Heart left ventricle (tissue), 16 donors: ENCODE data around the gene TNP2. TPM values are rescaled to one million over a fixed set of nuclear protein-coding genes. Genes with fewer than 3 reads are reported as not detected.
A peak's percentile ranks its signal among the peaks of the same experiment; 100 is the strongest.

Experiments
- ATAC-seq, 4 donors: fragments of 200-7000 bp; cut with Tn5 transposase; one replicate each; pipeline ENCODE4 v1.9.1; 2020 to 2022; ENCODE audit warnings: moderate library complexity in 4 of 4, mild to moderate bottlenecking in 3 of 4, moderate number of reproducible peaks in 1 of 4
- DNase-seq, 5 donors: peaks; one replicate each; pipeline ENCODE4 v3.0.0-alpha.2; 2020
- H3K27ac ChIP-seq, 12 donors: fragments of 200-600 bp; sonication (generic) in 4 of 12; one replicate each; pipeline versions ENCODE4 v1.5.0 to v1.8.0; 2016 to 2022; ENCODE audit warnings: mild to moderate bottlenecking in 2 of 12
- H3K27me3 ChIP-seq, 9 donors: fragments of 200-600 bp; sonication (generic) in 2 of 9; one replicate each; pipeline versions ENCODE4 v1.5.1 to v1.8.0; 2016 to 2022; ENCODE audit warnings: mild to moderate bottlenecking in 3 of 9
- H3K36me3 ChIP-seq, 9 donors: fragments of 200-600 bp; sonication (generic) in 2 of 9; one replicate each; pipeline versions ENCODE4 v1.5.0 to v1.8.0; 2018 to 2022; ENCODE audit warnings: mild to moderate bottlenecking in 2 of 9
- H3K4me1 ChIP-seq, 12 donors: fragments of 200-600 bp; sonication (generic) in 4 of 12; one replicate each; pipeline versions ENCODE4 v1.5.0 to v1.8.0; 2016 to 2022; ENCODE audit warnings: mild to moderate bottlenecking in 3 of 12
- H3K4me3 ChIP-seq, 12 donors: fragments of 200-600 bp; sonication (generic) in 4 of 12; one replicate each; pipeline versions ENCODE4 v1.5.0 to v1.8.0; 2017 to 2022; ENCODE audit warnings: mild to moderate bottlenecking in 9 of 12, moderate library complexity in 4 of 12
- H3K9me3 ChIP-seq, 12 donors: fragments of 200-600 bp; sonication (generic) in 4 of 12; one replicate each; pipeline versions ENCODE4 v1.5.0 to v1.8.0; 2016 to 2022; ENCODE audit warnings: mild to moderate bottlenecking in 1 of 12
- POLR2A ChIP-seq, 2 donors: fragments of 450-650 bp; IDR thresholded peaks; one replicate each; pipeline ENCODE4 v1.6.1; 2017; ENCODE audit warnings: antibody characterized with exemption in 2 of 2, mild to moderate bottlenecking in 2 of 2, moderate library complexity in 2 of 2
- WGBS, 4 donors: extraction: QIAGEN DNeasy Blood & Tissue Kit in 2 of 4; methylation state at CpG; one replicate each; pipeline versions ENCODE4 v1.1.5 to v1.1.7; 2013 to 2018; 5-methylcytosine and 5-hydroxymethylcytosine counted together
- intact Hi-C, 10 donors: fragments of 100-400 bp; cut with DNase I; formaldehyde crosslinking; loops; one replicate each; pipeline versions ENCODE4 v1.11.1 to v1.14.2; 2022
- polyA plus RNA-seq, 2 donors: library from polyadenylated mRNA; stranded (reverse); fragments of 200-250 nt; gene quantifications; one replicate each; pipeline ENCODE4 v1.2.3, GENCODE V29; 2013
- total RNA-seq, 9 donors: library from RNA; depleted of rRNA in 2 of 9; stranded (reverse); fragments of >200 nt in 2 of 9; fragmentation: NEBNext Ultra II Directional in 3 of 9; extraction: Animal tissue kit (Norgen Biotek cat#: 25700) in 3 of 9; gene quantifications; one replicate each; pipeline versions ENCODE4 v1.1.0 to v1.2.4, GENCODE V29; 2016 to 2023
- TF ChIP-seq, protein P1 (sequence below), 12 donors: fragments of 200-600 bp; sonication (generic) in 4 of 12; IDR thresholded peaks; one replicate each; pipeline versions ENCODE4 v1.5.0 to v1.8.0; 2018 to 2022; ENCODE audit warnings: antibody characterized with exemption in 12 of 12, mild to moderate bottlenecking in 5 of 12
- donor health status: ischemic (EF 13 %, LVEDD 7.1; RV severe dilation, severe dysfunction).
- donor health status: healthy with polysubstance abuse.
- donor health status: DM: no; HTN: yes; CAD: no.
- donor health status: DM: no; HTN: no; CAD: no.
- donor health status: ischemic (EF 25% LVEDD 6.9; RV normal size, moderate dysfunction).
- donor health status: ischemic (EF 25% LVEDD 5.7; RV mildly dilated, moderate dysfunction).
- donor health status: healthy.
- donor health status: DM: yes; HTN: yes; CAD: no.
- donor health status: ischemic (EF 35%, LVEDD 5.7; RV mildly dilated, moderate dysfunction).
- donor health status: nonischemic (EF 11% LVEDD 7.7; RV severe dilation, severe dysfunction).
- donor health status: DM: yes; HTN: yes; CAD: no.
- donor health status: PGD.
- donor health status: ischemic (EF 29% LVEDD 5.4; RV normal size, mild dysfunction).
- donor health status: nonischemic (EF 23%, LVEDD 6.1; RV moderate dilation, normal function).

Gene TNP2
- total and polyA plus RNA-seq, 11 donors, result not detected

GRCh38 chr16:11307639-11308492, 38.7 kb upstream of the TNP2 start:
- no peaks in the 10 kb centered on the region for H3K27me3 ChIP-seq
- TF ChIP-seq, protein P1, sequence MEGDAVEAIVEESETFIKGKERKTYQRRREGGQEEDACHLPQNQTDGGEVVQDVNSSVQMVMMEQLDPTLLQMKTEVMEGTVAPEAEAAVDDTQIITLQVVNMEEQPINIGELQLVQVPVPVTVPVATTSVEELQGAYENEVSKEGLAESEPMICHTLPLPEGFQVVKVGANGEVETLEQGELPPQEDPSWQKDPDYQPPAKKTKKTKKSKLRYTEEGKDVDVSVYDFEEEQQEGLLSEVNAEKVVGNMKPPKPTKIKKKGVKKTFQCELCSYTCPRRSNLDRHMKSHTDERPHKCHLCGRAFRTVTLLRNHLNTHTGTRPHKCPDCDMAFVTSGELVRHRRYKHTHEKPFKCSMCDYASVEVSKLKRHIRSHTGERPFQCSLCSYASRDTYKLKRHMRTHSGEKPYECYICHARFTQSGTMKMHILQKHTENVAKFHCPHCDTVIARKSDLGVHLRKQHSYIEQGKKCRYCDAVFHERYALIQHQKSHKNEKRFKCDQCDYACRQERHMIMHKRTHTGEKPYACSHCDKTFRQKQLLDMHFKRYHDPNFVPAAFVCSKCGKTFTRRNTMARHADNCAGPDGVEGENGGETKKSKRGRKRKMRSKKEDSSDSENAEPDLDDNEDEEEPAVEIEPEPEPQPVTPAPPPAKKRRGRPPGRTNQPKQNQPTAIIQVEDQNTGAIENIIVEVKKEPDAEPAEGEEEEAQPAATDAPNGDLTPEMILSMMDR (IDR thresholded peaks at IDR 0.05), result no peak
- no peak for TF ChIP-seq POLR2A (IDR thresholded peaks at IDR 0.05)
- H3K9me3 ChIP-seq, result peaks cover 0 to 4% (median 0%) of the 10 kb centered on the region in 12 donors
- DNase-seq (no peak), ATAC-seq (peak in 2 of 4 donors; percentile 60 to 63)
- no peak overlapping the region for H3K4me3 ChIP-seq
- intact Hi-C loops, result no loop called here
- no peaks in the 10 kb centered on the region for H3K36me3 ChIP-seq
- 81 to 91% (median 86%) methylated on average over 14 to 21 of the region's 21 CpGs for WGBS, 4 donors
- H3K27ac ChIP-seq, result no peak overlapping the region
- H3K4me1 ChIP-seq, result peaks cover 0 to 52% (median 0%) of the 10 kb centered on the region in 12 donors

- intact Hi-C loops, result no loop called here
- TF ChIP-seq, protein P1 (IDR thresholded peaks at IDR 0.05), result no peak
- no peak for TF ChIP-seq POLR2A (IDR thresholded peaks at IDR 0.05)
- Histone ChIP-seq H3K36me3 (no peaks in the 10 kb centered on the region), H3K4me1 (peaks cover 0 to 44% (median 0%) of the 10 kb centered on the region in 12 donors), H3K9me3 (peaks cover 0 to 4% (median 0%) of the 10 kb centered on the region in 12 donors), H3K27ac (no peak overlapping the region), H3K4me3 (no peak overlapping the region), H3K27me3 (no peaks in the 10 kb centered on the region)
- WGBS, 4 donors, result 82 to 90% (median 83%) methylated on average over 7 of the region's 7 CpGs
- DNase-seq (no peak), ATAC-seq (no peak)
Observed at GRCh38 chr16:11306997-11307638, 38.0 kb upstream of the TNP2 start.

DNA sequence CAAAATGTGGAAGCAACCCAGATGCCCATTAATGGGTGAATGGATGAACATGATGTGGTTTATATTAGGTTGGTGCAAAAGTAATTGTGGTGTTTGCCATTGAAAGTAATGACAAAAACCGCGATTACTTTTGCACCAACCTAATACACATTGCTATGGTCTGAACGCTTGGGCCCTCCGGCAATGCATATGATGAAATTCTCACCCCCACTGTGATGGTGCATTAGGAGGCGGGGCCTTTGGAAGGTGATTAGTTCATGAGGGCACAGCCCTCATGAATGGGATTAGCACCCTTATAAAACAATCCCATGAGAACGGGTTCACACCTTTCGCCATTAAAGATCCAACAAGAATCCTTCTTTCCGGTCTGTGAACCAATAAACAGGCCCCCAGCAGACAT, 37.3 kb upstream of the TNP2 start:
- H3K27me3 ChIP-seq, result no peaks in the 10 kb centered on the region
- no peak overlapping the region for H3K4me3 ChIP-seq
- DNase-seq (no peak), ATAC-seq (no peak)
- intact Hi-C loops, result no loop called here
- peaks cover 0 to 4% (median 0%) of the 10 kb centered on the region in 12 donors for H3K9me3 ChIP-seq
- no peak for TF ChIP-seq POLR2A (IDR thresholded peaks at IDR 0.05)
- TF ChIP-seq, protein P1 (IDR thresholded peaks at IDR 0.05), result no peak
- H3K4me1 ChIP-seq, result peaks cover 0 to 39% (median 0%) of the 10 kb centered on the region in 12 donors
- 88 to 92% (median 89%) methylated on average over 8 of the region's 8 CpGs for WGBS, 4 donors
- H3K36me3 ChIP-seq, result no peaks in the 10 kb centered on the region
- no peak overlapping the region for H3K27ac ChIP-seq
